ENCODE measurements around the gene GRIN3A. TPM values are rescaled to one million over a fixed set of nuclear protein-coding genes. Genes with fewer than 3 reads are reported as not detected.

GRIN3A gene
- total and polyA plus RNA-seq, 9 of the 15 experiments (the other 6 are each of a cell fraction or from before 2014, with no cell fraction given): 0.01 to 0.03 TPM; not detected in 7

GRCh38 chr9:101536351-101536750 lies 202.1 kb downstream of the GRIN3A start (continued):
- TF ChIP-seq ETV1 (tag; conservative IDR thresholded peaks at IDR 0.05; ENCODE audit: low read depth) (no peak), MTA3 (IDR thresholded peaks at IDR 0.05; ENCODE audit: borderline replicate concordance) (no peak), ZNF253 (CRISPR knock-in tag; conservative IDR thresholded peaks at IDR 0.05) (no peak), ZNF764 (CRISPR knock-in tag; IDR thresholded peaks at IDR 0.05; ENCODE audit: low read depth) (no peak), ZNF311 (CRISPR knock-in tag; IDR thresholded peaks at IDR 0.05) (no peak), ZNF41 (CRISPR knock-in tag; conservative IDR thresholded peaks at IDR 0.05) (no peak), ELF4 (CRISPR knock-in tag; IDR thresholded peaks at IDR 0.05) (no peak), ZNF407 (IDR thresholded peaks at IDR 0.05; ENCODE audit: low read depth) (no peak), TGIF2 (CRISPR knock-in tag; IDR thresholded peaks at IDR 0.05) (no peak), POLR2A (conservative IDR thresholded peaks at IDR 0.05) (no peak), ELF1 (tag; IDR thresholded peaks at IDR 0.05) (no peak), PHB2 (IDR thresholded peaks at IDR 0.05; ENCODE audit: low read depth) (no peak)
- TF ChIP-seq, protein P1, sequence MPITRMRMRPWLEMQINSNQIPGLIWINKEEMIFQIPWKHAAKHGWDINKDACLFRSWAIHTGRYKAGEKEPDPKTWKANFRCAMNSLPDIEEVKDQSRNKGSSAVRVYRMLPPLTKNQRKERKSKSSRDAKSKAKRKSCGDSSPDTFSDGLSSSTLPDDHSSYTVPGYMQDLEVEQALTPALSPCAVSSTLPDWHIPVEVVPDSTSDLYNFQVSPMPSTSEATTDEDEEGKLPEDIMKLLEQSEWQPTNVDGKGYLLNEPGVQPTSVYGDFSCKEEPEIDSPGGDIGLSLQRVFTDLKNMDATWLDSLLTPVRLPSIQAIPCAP (CRISPR knock-in tag; IDR thresholded peaks at IDR 0.05; ENCODE audit: borderline replicate concordance): no peak
